ENCODE results near the gene THAP2. TPM values are rescaled to one million over a fixed set of nuclear protein-coding genes. Genes with fewer than 3 reads are reported as not detected.

THAP2 gene
- polyA plus RNA-seq, 1 experiment: 1.1 TPM

GRCh38 chr12:71626768-71627167 lies 37.3 kb upstream of the THAP2 start:
- POLR2A ChIA-PET: interaction anchor here (0.7 kb wide), 1 partner anchor 23 kb away, joined by 9 read pairs; no protein-coding TSS in a partner anchor
- H3K4me3 ChIP-seq (ENCODE audit: low read depth, low read length): no peak overlapping the region
- H3K36me3 ChIP-seq (ENCODE audit: control insufficient read depth, insufficient read depth, low read length): peaks cover 11% of the 10 kb centered on the region
- CTCF ChIA-PET: interaction anchor here (0.8 to 2.8 kb wide), 4 partner anchors 10 to 120 kb away, joined by 3 to 22 read pairs (median 6); no protein-coding TSS in a partner anchor
- TF ChIP-seq CTCF (IDR thresholded peaks at IDR 0.05; ENCODE audit: insufficient read depth, low read depth, low read length): no peak
- H3K27me3 ChIP-seq (ENCODE audit: control insufficient read depth, insufficient read depth, low read length): no peaks in the 10 kb centered on the region
- DNase-seq (ENCODE audit: low read depth): no peak

- ChIA-PET CTCF (interaction anchor here (0.8 to 2.8 kb wide), 5 partner anchors 9 to 119 kb away, joined by 3 to 22 read pairs (median 4); no protein-coding TSS in a partner anchor), POLR2A (no interaction called here)
- H3K36me3 ChIP-seq (ENCODE audit: control insufficient read depth, insufficient read depth, low read length): peaks cover 11% of the 10 kb centered on the region
- H3K27me3 ChIP-seq (ENCODE audit: control insufficient read depth, insufficient read depth, low read length): no peaks in the 10 kb centered on the region
- no peak for DNase-seq (ENCODE audit: low read depth)
- TF ChIP-seq CTCF (IDR thresholded peaks at IDR 0.05; ENCODE audit: insufficient read depth, low read depth, low read length): no peak
- H3K4me3 ChIP-seq (ENCODE audit: low read depth, low read length): no peak overlapping the region
Measured at GRCh38 chr12:71627438-71628002, 36.6 kb upstream of the THAP2 start.

- Histone ChIP-seq H3K4me3 (ENCODE audit: low read depth, low read length) (no peak overlapping the region), H3K27me3 (ENCODE audit: control insufficient read depth, insufficient read depth, low read length) (no peaks in the 10 kb centered on the region), H3K36me3 (ENCODE audit: control insufficient read depth, insufficient read depth, low read length) (peaks cover 15% of the 10 kb centered on the region)
- POLR2A ChIA-PET: interaction anchor here (0.9 kb wide), 1 partner anchor 23 kb away, joined by 4 read pairs; no protein-coding TSS in a partner anchor
- peak; percentile 9 for DNase-seq (ENCODE audit: low read depth)
- peak; percentile 80 for TF ChIP-seq CTCF (IDR thresholded peaks at IDR 0.05; ENCODE audit: insufficient read depth, low read depth, low read length)
- CTCF ChIA-PET: interaction anchor here (0.7 to 2.2 kb wide), 27 partner anchors 9 to 245 kb away, joined by 3 to 24 read pairs (median 5); partner anchors contain the start of genes THAP2, TMEM19 and ZFC3H1
Measured at GRCh38 chr12:71636704-71637115, 27.4 kb upstream of the THAP2 start.

GRCh38 chr12:71638499-71638898 lies 25.6 kb upstream of the THAP2 start:
- POLR2A ChIA-PET: no interaction called here
- Histone ChIP-seq H3K4me3 (ENCODE audit: low read depth, low read length) (no peak overlapping the region), H3K36me3 (ENCODE audit: control insufficient read depth, insufficient read depth, low read length) (peaks cover 13% of the 10 kb centered on the region), H3K27me3 (ENCODE audit: control insufficient read depth, insufficient read depth, low read length) (no peaks in the 10 kb centered on the region)
- CTCF ChIA-PET: interaction anchor here (0.7 to 2.5 kb wide), 4 partner anchors 10 to 205 kb away, joined by 3 to 6 read pairs (median 4); no protein-coding TSS in a partner anchor
- DNase-seq (ENCODE audit: low read depth): no peak
- TF ChIP-seq CTCF (IDR thresholded peaks at IDR 0.05; ENCODE audit: insufficient read depth, low read depth, low read length): no peak

GRCh38 chr12:71639341-71639760 lies 24.8 kb upstream of the THAP2 start:
- no peak for TF ChIP-seq CTCF (IDR thresholded peaks at IDR 0.05; ENCODE audit: insufficient read depth, low read depth, low read length)
- CTCF ChIA-PET: interaction anchor here (0.7 to 2.5 kb wide), 5 partner anchors 9 to 205 kb away, joined by 3 to 6 read pairs (median 4); no protein-coding TSS in a partner anchor
- Histone ChIP-seq H3K27me3 (ENCODE audit: control insufficient read depth, insufficient read depth, low read length) (no peaks in the 10 kb centered on the region), H3K4me3 (ENCODE audit: low read depth, low read length) (no peak overlapping the region), H3K36me3 (ENCODE audit: control insufficient read depth, insufficient read depth, low read length) (peaks cover 13% of the 10 kb centered on the region)
- no peak for DNase-seq (ENCODE audit: low read depth)
- POLR2A ChIA-PET: no interaction called here
